B cell (primary cell): Measurements from ENCODE around the gene ZBTB47. TPM values are rescaled to one million over a fixed set of nuclear protein-coding genes. Genes with fewer than 3 reads are reported as not detected.

Experiments used
- ATAC-seq: fragments of 200-7000 bp; cut with Tn5 transposase; one replicate; pipeline ENCODE4 v1.10.0; 2021; ENCODE audit warnings: low read depth, mild to moderate bottlenecking, moderate number of reproducible peaks, moderate library complexity
- CTCF ChIA-PET: fragments of 350-600 bp; sonication (Branson Sonifier 250); formaldehyde crosslinking; loops from one replicate; lab custom pipeline; 2021; ENCODE audit warnings: antibody characterized with exemption, inconsistent platforms; lab: Charles Lee
- POLR2A ChIA-PET: fragments of 350-600 bp; sonication (Branson Sonifier 250); formaldehyde crosslinking; loops from one replicate; lab custom pipeline; 2021; ENCODE audit warnings: antibody characterized with exemption; lab: Charles Lee
- DNase-seq: peaks from one replicate; pipeline ENCODE4 v3.0.0; 2013
- H2AFZ ChIP-seq: 2 replicates; pipeline ENCODE4 v1.6.1; 2012; ENCODE audit warnings: mild to moderate bottlenecking, low read depth, low read length; ENCODE audit not compliant: insufficient read depth, poor library complexity, severe bottlenecking
- H3K27ac ChIP-seq, 2 donors: 1 replicate in 1 of 2; 2 replicates in 1 of 2; pipeline ENCODE4 v1.5.1; 2012 to 2013; ENCODE audit warnings: low read length in 2 of 2, mild to moderate bottlenecking in 2 of 2, moderate library complexity in 1 of 2
- H3K27me3 ChIP-seq, 4 experiments: fragments of 200-600 bp in 1 of 4; sonication (generic) in 1 of 4; replicated peaks in 1 of 4; 1 replicate in 2 of 4; 2 replicates in 2 of 4; pipeline versions ENCODE4 v1.6.1 to v1.7.0; 2013 to 2016; ENCODE audit warnings: low read length in 3 of 4, mild to moderate bottlenecking in 2 of 4, mixed read lengths in 1 of 4, moderate library complexity in 1 of 4; ENCODE audit not compliant: insufficient read depth in 4 of 4, control insufficient read depth in 3 of 4; ENCODE audit errors: control extremely low read depth in 1 of 4
- H3K36me3 ChIP-seq, 2 experiments: replicated peaks in 1 of 2; 1 replicate in 1 of 2; 2 replicates in 1 of 2; pipeline versions ENCODE4 v1.6.1 to v1.7.1; 2013; ENCODE audit warnings: low read length in 1 of 2; ENCODE audit not compliant: insufficient read depth in 2 of 2, control insufficient read depth in 1 of 2; ENCODE audit errors: control extremely low read depth in 1 of 2, extremely low read depth in 1 of 2
- H3K4me1 ChIP-seq, 2 donors: fragments of 200-600 bp in 1 of 2; sonication (generic) in 1 of 2; 1 replicate in 1 of 2; 2 replicates in 1 of 2; pipeline versions ENCODE4 v1.5.1 to v1.6.1; 2013 to 2017; ENCODE audit warnings: low read length in 2 of 2; ENCODE audit not compliant: control insufficient read depth in 2 of 2, insufficient read depth in 2 of 2
- H3K4me2 ChIP-seq: replicated peaks from 2 replicates; pipeline ENCODE3; 2012; ENCODE audit warnings: mild to moderate bottlenecking, low read depth, low read length; ENCODE audit not compliant: poor library complexity, severe bottlenecking
- H3K4me3 ChIP-seq, 5 experiments: fragments of 200-600 bp in 1 of 5; sonication (generic) in 1 of 5; 1 replicate in 3 of 5; 2 replicates in 2 of 5; pipeline versions ENCODE4 v1.5.1 to v1.7.0; 2011 to 2016; ENCODE audit warnings: low read length in 4 of 5, mild to moderate bottlenecking in 4 of 5, low read depth in 2 of 5, control low read depth in 1 of 5, moderate library complexity in 1 of 5; ENCODE audit not compliant: insufficient read depth in 1 of 5; ENCODE audit errors: control extremely low read depth in 1 of 5, extremely low read depth in 1 of 5
- H3K79me2 ChIP-seq: fragments of 200-600 bp; sonication (generic); one replicate; pipeline ENCODE4 v1.6.0; 2016; ENCODE audit warnings: low read length; ENCODE audit not compliant: control insufficient read depth, insufficient read depth
- H3K9ac ChIP-seq: fragments of 200-600 bp; sonication (generic); 2 replicates; pipeline ENCODE4 v1.6.1; 2017; ENCODE audit warnings: mild to moderate bottlenecking, low read length, moderate library complexity
- H3K9me3 ChIP-seq, 3 donors: one replicate each; pipeline versions ENCODE4 v1.6.1 to v1.7.1; 2013; ENCODE audit warnings: low read length in 2 of 3; ENCODE audit not compliant: control insufficient read depth in 2 of 3, insufficient read depth in 1 of 3; ENCODE audit errors: control extremely low read depth in 1 of 3
- H4K20me1 ChIP-seq: 2 replicates; pipeline ENCODE4 v1.6.0; 2012; ENCODE audit warnings: mild to moderate bottlenecking, low read length; ENCODE audit not compliant: insufficient read depth, control insufficient read depth, poor library complexity, severe bottlenecking
- H3K27ac Mint-ChIP-seq: one replicate; pipeline ENCODE4 v1.8.0; 2021; ENCODE audit warnings: mixed read lengths
- H3K27me3 Mint-ChIP-seq: one replicate; pipeline ENCODE4 v1.8.0; 2021; ENCODE audit warnings: mixed read lengths
- H3K4me1 Mint-ChIP-seq: one replicate; pipeline ENCODE4 v1.8.0; 2021; ENCODE audit warnings: mixed read lengths
- H3K4me3 Mint-ChIP-seq: one replicate; pipeline ENCODE4 v1.8.0; 2021; ENCODE audit warnings: mixed read lengths
- H3K9me3 Mint-ChIP-seq: one replicate; pipeline ENCODE4 v1.8.0; 2022; ENCODE audit warnings: mixed read lengths; ENCODE audit not compliant: insufficient read depth
- EZH2 ChIP-seq: IDR thresholded peaks from 2 replicates; pipeline ENCODE4 v1.6.1; 2012; ENCODE audit warnings: borderline replicate concordance, low read depth, mild to moderate bottlenecking, moderate library complexity, low read length; ENCODE audit not compliant: insufficient read depth, poor library complexity, severe bottlenecking
- WGBS: methylation state at CpG from one replicate; pipeline ENCODE4 v1.1.5; 2013; ENCODE audit warnings: missing lambda C conversion rate; ENCODE audit not compliant: insufficient coverage; 5-methylcytosine and 5-hydroxymethylcytosine counted together
- intact Hi-C: fragments of 100-400 bp; cut with micrococcal nuclease; formaldehyde crosslinking; loops from one replicate; pipeline ENCODE4 v1.10.0; 2022
- polyA plus RNA-seq: library from polyadenylated mRNA; depleted of rRNA; stranded (reverse); fragments of >200 nt; gene quantifications from 2 replicates; pipeline ENCODE4 v1.2.3, GENCODE V29; 2012
- total RNA-seq, 2 donors: library from RNA; stranded (reverse); fragments of 120-200 nt in 1 of 2; gene quantifications; 1 replicate in 1 of 2; 2 replicates in 1 of 2; pipeline versions ENCODE4 v1.2.3 to v1.2.4, GENCODE V29; 2013 to 2022
- TF ChIP-seq, protein P1 (sequence below): fragments of 200-600 bp; IDR thresholded peaks from one replicate; pipeline ENCODE4 v1.8.0; 2022; ENCODE audit warnings: antibody characterized with exemption, mild to moderate bottlenecking

The ZBTB47 gene
- total and polyA plus RNA-seq, 2 donors (not counting 1 experiment from before 2014, with no cell fraction given), result 0.34 to 1.6 TPM

DNA sequence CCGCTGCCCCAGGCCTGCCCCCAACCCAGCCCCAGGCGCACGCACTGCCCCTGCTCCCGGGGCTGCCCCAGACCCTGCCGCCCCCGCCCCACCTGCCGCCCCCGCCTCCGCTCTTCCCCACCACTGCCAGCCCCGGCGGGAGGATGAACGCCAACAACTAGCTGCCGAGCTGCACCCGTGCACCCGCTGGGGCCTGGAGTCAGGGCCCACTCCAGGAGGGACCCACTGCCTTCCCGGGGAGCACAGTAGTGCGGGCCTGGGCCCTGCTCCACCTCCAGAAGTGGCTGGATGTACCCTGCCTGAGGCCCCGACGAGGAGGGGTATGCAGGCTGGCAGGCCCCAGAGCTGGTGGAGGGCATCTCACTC lies 10.9 kb downstream of the ZBTB47 start:
- H3K79me2 ChIP-seq, result no peaks in the 10 kb centered on the region
- Mint-ChIP-seq H3K4me1 (peaks cover 13% of the 10 kb centered on the region), H3K4me3 (peak overlapping the region; percentile 83), H3K27ac (peak overlapping the region; percentile 93), H3K9me3 (no peaks in the 10 kb centered on the region), H3K27me3 (no peaks in the 10 kb centered on the region)
- peak overlapping the region in 1 of 2 donors; percentile 68 for H3K27ac ChIP-seq
- peaks cover 13 to 22% of the 10 kb centered on the region in 2 donors for H3K4me1 ChIP-seq
- peak overlapping the region; percentile 66 for H2AFZ ChIP-seq
- DNase-seq (no peak), ATAC-seq (no peak)
- H4K20me1 ChIP-seq, result no peaks in the 10 kb centered on the region
- intact Hi-C loops, result loop anchor here (5.0 kb wide), 1 partner anchor 78 kb away; no protein-coding TSS in a partner anchor
- H3K27me3 ChIP-seq, result no peaks in the 10 kb centered on the region
- peak overlapping the region in 1 of 5 experiments; percentile 34 for H3K4me3 ChIP-seq
- TF ChIP-seq EZH2, result no peak
- TF ChIP-seq, protein P1, sequence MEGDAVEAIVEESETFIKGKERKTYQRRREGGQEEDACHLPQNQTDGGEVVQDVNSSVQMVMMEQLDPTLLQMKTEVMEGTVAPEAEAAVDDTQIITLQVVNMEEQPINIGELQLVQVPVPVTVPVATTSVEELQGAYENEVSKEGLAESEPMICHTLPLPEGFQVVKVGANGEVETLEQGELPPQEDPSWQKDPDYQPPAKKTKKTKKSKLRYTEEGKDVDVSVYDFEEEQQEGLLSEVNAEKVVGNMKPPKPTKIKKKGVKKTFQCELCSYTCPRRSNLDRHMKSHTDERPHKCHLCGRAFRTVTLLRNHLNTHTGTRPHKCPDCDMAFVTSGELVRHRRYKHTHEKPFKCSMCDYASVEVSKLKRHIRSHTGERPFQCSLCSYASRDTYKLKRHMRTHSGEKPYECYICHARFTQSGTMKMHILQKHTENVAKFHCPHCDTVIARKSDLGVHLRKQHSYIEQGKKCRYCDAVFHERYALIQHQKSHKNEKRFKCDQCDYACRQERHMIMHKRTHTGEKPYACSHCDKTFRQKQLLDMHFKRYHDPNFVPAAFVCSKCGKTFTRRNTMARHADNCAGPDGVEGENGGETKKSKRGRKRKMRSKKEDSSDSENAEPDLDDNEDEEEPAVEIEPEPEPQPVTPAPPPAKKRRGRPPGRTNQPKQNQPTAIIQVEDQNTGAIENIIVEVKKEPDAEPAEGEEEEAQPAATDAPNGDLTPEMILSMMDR, result no peak
- POLR2A ChIA-PET, result no interaction called here
- H3K4me2 ChIP-seq, result peak overlapping the region; percentile 80
- peaks cover 0 to 8% (median 0%) of the 10 kb centered on the region in 3 donors for H3K9me3 ChIP-seq
- H3K36me3 ChIP-seq, result no peaks in the 10 kb centered on the region
- peak overlapping the region; percentile 55 for H3K9ac ChIP-seq
- WGBS, result 55% methylated on average over 18 of the region's 19 CpGs
- CTCF ChIA-PET, result interaction anchor here (1.8 kb wide), 1 partner anchor 12 kb away, joined by 4 read pairs; no protein-coding TSS in a partner anchor

DNA sequence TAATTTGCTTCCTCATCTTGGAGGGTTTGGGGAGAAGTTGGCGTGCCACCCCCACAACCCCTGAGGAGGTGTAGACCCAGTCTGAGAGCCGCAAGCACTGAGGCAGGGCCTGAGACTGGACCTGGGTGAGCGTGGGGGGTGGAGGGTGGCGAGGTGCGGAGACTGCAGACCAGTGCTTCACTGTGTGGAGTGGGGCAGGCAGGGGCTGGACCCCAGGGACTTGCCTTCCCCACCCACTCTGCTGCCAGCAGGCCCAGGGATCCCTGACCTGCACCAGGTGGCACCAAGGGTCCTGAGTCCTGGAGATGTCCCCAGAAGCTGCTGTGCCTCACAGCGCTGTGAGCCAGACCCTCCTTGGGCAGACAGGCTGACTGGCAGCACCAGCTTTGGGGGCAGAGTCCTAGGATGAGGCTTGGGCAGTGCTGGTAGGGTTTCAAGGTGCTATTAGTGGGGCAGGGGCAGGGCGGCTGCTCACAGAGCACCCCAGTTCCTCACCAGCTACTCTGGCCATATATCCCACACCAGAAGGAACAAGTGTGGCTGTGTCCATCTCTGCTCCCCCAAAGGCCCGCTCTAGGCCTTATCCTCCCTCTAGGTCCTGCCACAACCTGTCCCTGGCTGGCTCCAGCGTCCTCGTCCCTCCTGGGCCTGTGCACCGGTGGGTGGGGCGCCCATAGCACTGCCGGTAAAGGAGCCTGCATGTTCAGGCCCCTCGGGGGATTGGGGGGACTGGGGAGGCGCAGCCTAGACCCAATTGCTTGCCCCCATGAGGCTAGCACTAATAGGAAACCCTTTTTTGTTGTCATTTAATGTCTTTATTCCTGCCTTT lies 11.8 kb downstream of the ZBTB47 start:
- H4K20me1 ChIP-seq, result no peaks in the 10 kb centered on the region
- WGBS, result 93% methylated on average over 8 of the region's 15 CpGs
- H3K9ac ChIP-seq, result no peak overlapping the region
- intact Hi-C loops, result no loop called here
- no peaks in the 10 kb centered on the region for H3K27me3 Mint-ChIP-seq
- H3K27ac Mint-ChIP-seq, result peak overlapping the region; percentile 65
- H3K4me3 ChIP-seq, result no peak overlapping the region
- H3K9me3 ChIP-seq, result peaks cover 0 to 8% (median 0%) of the 10 kb centered on the region in 3 donors
- CTCF ChIA-PET, result interaction anchor here (1.0 kb wide), 2 partner anchors 81 to 83 kb away, joined by 3 read pairs; partner anchors contain the start of gene SEC22C
- H3K27ac ChIP-seq, result no peak overlapping the region
- H3K4me1 Mint-ChIP-seq, result peaks cover 13% of the 10 kb centered on the region
- H3K27me3 ChIP-seq, result no peaks in the 10 kb centered on the region
- H3K36me3 ChIP-seq, result no peaks in the 10 kb centered on the region
- H3K9me3 Mint-ChIP-seq, result no peaks in the 10 kb centered on the region
- TF ChIP-seq, protein P1, result no peak
- TF ChIP-seq EZH2, result no peak
- peak overlapping the region; percentile 80 for H3K4me2 ChIP-seq
- no peaks in the 10 kb centered on the region for H3K79me2 ChIP-seq
- peak overlapping the region; percentile 66 for H2AFZ ChIP-seq
- peak overlapping the region; percentile 29 for H3K4me3 Mint-ChIP-seq
- ATAC-seq (no peak), DNase-seq (no peak)
- H3K4me1 ChIP-seq, result peaks cover 13 to 22% of the 10 kb centered on the region in 2 donors
- POLR2A ChIA-PET, result no interaction called here
